DMS53 treated with DMSO at 0.1 percent for 48 hours (cell line): ENCODE results near the gene MAEA.

Source experiments
- DNase-seq: peaks from one replicate; lab custom pipeline; 2025; ENCODE audit not compliant: unreplicated experiment; lab: John Stamatoyannopoulos, UW

MAEA gene

GRCh38 chr4:1298461-1298860 lies 8.8 kb downstream of the MAEA start:
- DNase-seq, result no peak

DNA sequence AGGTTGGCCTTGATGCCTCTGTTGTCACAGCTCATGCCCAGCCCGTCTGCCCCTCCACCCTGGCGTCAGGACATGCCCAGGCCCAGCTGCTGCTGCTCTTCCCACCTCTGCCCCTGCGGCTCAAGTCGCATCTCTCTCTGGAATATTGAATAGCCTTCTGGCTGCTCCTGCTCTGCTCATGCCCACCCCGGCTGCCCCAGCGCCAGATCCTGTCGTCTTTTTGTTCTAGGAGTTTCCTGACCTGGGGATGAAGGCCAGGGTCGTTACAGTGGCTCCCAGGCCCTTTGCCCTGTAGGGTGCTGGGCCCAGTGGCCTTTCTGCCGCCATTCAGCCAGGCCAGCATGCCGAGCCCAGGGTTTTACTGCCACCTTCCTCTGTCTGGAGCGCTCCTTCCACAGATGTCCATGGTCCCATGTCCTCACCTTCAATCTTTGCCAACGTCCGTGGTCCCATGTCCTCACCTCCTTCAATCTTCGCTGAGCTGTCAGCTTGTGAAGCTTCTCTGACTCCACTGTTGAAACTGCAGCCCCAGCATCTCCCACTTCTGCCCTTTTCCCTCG lies 9.7 kb downstream of the MAEA start:
- DNase-seq, result no peak

DNA sequence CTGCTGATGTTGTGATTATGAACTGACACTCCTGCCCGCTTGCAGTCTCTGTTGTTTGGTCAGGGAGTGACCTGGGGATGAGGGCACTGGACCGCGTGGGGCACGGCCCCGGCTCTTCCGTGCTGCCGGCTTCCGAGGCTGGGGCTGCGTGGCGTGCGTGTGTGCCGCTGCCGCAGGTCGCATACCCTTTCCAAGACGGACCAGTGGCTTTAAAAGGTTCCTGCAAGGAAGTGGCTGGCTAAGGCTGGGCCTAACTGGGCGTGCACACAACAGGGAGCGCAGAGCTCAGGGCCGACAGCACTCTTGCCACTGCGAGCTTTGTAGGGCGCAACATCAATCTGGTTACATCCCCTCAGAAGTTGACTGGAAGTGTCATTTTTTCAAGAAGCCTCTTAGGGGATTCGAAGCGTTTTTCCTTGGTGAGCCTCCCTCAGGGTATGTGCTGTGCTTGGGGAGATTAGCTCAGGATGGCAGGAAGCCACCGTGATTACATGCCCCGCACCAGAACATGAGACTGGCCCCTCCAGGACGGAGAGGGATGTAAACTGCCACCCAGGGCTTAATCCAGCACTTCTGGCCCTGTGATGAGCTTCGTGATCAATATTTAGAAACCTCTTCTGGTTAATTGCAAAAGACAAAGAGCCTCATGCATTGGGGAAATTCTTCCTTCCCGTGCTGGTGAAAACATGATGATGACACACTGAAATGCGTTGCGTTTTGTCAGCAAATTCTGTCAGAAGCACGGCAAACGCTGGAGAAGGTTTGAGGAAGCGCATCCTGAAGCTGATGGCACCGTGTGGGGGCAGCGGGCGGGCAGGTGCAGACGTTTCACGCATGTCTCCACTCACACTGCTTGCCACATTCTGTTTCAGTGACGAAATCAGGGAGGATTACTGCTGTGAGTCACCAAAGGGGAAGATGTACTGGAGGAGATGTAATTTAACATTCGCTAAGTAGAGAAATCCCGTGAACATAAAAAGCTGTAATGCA lies 11.1 kb downstream of the MAEA start:
- DNase-seq, result no peak

DNA sequence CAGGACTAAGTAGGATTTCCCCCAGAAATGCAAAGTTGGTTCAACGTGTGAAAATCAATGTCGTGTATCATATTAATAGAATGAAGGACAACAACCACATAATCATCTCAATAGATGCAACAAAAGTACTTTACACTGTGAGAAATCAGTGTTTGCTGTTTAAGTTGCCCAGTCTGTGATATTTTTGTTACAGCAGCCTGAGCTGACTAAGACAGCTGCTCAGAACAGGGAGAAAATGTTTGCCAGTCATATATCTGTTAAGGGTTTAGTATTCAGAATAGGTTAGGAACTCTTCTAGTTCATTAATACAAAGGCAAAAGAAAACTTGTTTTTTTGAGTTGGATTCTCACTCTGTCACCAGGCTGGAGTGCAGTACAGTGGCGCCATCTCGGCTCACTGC lies 12.5 kb downstream of the MAEA start:
- no peak for DNase-seq

GRCh38 chr4:1305261-1305711 lies 15.6 kb downstream of the MAEA start:
- peak; percentile 75 for DNase-seq

GRCh38 chr4:1305781-1306455 lies 16.2 kb downstream of the MAEA start:
- no peak for DNase-seq

DNA sequence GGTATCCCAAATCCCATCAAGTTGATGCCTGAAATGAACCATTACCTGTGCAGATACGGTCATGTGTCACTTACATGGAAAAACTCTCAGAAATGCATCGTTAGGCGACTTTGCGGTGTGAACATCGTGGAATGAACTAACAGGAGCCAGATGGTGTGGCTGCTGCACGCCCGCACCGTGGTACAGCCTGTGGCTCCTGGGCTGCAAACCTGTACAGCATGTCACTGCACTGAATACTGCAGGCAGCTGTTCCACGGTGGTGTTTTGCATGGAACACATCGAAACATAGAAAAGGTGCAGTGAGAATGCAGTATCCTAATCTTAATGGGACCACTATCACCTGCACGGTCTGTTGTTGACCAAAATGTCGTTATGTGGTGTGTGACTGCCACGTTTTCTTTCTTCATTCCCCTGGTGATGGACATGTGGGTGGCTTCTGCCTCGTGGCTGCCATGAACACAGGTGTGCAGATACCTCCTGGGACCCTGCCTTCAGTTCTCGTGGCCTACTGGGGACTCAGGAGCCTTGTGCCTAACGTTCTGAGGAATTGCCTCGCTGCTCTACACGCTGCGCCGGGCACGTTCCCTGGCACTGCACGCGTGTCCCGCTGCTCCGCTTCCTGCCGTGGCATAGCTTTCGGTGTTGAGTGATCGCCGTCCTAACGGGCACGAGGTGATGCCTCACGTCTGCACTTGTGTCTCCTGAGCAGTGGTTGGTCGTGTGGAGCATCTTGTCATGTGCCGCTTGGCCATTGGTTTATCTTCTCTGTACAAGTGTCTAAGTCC lies 18.5 kb downstream of the MAEA start:
- no peak for DNase-seq

DNA sequence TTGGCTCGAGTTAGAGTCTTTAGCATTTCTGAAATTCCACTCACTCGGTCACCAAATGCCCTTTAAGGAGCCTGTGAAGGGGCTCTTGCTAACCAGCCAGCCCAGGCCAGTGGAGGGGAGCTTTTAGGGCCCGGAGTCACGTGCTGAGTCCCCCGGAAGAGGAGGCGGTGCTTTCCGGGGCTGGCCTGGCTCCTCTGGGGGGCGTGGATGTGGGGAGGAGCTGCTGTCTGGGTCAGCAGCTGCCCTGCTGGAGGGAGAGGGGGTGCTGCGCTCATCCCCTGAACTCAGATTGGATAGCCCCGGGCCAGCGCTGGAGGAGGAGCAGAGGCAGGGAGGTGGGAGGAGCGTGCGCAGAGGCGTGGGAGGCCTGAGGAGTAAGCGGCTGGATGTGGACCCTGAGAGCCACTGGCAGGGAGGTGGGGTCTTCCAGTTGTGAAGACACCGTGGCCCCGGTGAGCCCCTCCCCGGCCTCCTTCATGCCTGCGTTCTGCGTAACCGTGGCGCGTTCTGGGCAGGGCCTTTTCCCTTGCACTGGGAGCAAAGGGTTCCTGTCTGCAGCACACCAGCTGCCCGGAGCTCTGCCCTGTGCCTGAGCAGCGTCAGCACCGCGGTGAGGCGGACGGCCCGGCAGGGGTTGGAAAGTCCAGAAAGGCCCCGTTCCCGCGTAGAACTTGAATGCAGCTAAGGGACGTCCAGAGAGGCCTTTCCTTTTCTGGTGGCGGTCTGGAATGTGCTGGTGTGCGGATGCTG lies 19.7 kb downstream of the MAEA start:
- DNase-seq, result no peak

DNA sequence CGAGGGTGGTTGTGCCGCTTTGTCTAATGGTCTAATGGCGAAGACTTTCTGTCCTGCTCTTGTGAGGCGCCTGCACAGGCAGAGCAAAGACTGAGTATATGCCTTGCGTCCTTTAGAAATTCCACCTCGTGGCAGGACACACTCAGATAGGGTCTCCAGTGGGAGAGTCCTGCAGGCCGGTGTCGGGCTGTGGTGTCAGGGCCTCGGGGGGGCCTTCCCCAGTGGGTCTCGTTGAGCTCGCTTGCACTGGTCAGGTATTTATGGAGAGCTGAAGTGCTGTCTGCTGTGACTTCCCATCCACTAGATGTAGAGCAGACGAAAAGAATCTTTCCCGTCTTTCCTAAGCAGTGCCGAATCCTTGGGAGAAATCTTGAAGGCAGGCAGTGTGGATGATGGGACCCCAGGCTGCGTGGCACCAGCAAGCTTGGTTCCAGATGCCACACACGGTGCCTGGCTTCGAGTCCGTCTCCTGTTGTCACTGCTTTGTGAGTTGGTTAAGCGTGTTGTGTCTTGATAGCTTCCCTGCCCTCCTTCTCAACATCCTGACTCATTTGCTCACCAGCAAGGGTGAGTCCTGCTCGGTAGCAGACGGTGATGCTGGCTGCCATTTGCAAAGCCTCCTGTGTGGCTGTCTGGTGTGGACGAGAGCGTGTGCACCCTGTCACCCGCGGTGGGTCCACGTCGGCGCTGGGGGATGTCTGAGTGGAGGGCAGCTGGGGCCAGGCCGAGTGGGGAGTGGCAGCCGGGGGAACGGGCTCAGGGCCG lies 20.5 kb downstream of the MAEA start:
- no peak for DNase-seq

- no peak for DNase-seq
These were observed 21.3 kb downstream of the MAEA start for GRCh38 chr4:1310796-1311631.

DNA sequence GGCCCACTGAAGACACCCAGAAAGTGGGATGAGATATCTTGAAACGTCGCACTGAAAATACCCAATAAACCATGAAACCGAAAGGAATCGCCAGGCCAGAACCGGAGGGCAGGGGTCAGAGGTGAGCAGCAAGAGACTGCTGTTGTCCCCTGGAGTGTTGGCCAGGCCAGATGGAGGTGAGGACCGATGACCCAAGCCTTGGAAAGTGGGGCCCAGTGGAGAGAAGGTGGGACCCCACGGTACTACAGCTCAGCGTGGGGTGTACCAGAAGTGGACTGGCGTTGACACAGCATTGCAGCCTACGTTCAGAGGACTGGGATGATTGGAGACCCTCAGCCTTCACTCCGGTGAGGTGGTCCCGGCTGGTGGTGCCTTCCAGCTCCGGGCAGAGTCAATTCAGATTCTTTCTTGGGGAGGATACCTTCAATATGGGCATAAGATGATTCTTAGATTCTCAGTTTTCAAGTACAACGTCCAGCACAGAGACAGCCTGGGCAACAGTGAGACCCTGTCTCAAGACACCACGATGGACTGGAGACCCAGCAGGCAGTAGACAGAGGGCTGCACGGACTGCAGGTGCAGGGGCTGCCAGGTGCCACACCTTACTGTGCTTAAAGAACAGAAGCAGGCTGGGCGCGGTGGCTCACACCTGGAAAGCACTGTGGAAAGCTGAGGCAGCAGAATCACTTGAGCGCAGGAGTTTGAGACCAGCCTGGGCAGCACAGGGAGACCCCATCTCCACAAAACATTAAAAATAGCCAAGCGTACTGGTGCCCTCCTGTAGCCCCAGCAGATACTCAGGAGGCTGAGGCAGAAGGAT lies 23.3 kb downstream of the MAEA start:
- DNase-seq, result no peak

DNA sequence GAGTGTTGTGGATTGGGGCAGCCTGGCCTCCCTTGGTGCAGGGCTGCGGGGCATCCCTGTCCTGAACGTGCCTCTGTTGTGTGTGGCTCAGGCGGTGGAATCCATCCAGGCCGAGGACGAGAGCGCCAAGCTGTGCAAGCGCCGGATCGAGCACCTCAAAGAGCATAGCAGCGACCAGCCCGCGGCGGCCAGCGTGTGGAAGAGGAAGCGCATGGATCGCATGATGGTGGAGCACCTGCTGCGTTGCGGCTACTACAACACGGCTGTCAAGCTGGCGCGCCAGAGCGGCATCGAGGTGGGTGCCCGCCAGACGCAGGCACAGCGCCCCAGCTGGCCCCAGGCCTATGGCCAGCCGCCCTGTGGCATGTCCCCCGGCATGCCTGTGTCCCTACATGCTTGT lies 25.6 kb downstream of the MAEA start:
- DNase-seq, result no peak

DNA sequence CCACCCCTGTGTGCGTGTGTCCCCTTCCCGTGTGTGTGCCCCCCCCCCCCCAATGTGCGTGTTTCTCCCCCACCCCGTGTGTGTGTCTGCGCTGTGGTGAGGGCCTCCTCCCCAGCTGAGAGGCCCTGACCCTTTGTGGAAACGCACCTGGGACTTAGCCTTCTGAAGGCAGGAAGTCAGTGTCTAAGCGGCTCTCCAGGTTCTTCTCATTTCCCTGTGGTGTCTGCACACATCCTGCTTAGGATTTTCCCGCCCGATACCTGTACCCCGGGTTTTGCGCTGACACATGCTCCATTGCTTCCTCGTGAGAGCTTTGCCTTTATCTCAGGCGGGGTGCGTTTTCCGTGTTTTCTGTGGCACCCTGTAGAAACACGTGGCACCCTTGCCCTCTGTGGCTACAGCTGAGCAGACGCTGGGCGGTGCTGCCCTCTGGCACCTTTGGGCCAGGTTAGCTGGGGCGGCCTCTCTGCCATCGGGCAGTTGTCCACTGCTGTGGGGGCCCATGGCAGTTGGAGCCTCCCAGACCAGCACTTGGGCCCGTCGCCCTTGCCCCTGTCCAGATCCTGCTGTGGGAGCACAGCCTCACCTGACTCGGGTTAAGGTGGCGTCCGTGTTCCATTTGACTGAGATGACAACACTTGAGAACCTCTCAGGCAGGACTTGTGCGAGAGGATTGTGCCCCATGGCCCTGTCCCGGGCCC lies 26.3 kb downstream of the MAEA start:
- no peak for DNase-seq

DNA sequence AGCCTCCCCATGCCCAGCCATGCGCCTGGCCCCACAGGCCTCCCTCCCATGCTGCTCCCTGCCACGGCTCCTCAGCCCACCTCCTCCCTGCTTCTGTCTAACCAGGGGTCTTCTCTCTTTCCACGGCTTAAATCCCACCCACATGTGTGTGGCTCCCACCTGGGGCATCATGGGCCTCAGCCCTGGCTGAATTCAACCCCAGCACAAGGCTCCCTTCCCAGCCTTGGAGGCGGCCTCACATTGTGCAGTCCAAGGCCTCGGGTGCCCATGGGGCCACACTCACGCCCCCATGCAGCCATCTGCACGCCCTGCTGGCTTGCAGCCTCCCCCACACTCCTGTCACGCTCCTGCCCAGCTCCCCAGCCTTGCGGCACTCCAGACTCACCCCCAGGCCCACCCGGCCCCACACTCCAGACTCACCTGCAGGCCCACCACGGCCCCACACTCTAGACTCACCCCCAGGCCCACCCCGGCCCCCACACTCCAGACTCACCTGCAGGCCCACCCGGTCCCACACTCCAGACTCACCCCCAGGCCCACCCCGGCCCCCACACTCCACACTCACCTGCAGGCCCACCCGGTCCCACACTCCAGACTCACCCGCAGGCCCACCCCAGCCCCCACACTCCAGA lies 27.0 kb downstream of the MAEA start:
- DNase-seq, result no peak

DNA sequence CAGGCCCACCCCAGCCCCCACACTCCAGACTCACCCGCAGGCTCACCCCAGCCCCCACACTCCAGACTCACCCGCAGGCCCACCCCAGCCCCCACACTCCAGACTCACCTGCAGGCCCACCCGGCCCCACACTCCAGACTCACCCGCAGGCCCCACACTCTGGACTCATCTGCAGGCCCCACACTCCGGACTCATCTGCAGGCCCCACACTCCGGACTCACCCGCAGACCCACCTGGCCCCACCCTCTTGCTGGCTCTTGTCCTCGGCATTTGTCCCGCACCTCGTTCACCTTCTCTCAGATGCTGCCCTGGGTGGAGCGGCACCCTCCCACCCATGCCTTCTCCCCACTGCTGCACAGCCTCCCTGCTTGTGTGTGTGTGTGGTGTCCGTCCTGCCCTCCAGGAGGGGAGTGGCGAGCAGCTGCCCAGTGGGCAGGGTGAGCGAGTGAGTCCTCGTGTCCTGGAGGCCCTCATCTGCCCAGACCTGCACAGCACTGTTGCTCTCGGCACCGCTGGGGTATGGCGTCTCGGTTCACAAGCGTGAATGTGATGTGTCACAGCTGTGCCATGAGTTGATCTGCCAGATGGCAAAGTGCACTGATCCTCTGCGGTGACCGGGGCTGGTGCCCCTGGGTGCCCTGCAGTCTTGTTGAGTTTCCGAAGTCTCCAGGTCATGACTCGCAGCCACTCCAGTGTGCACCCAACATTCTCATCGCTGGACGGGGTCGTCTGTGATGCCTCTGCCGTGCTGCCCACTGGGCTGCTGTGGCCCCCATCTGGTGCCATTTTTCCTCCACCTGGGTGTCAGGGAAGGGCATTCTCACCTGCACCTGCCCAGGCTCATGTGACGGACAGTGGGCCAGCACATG lies 27.7 kb downstream of the MAEA start:
- DNase-seq, result no peak

GRCh38 chr4:1318046-1318375 lies 28.3 kb downstream of the MAEA start:
- no peak for DNase-seq
